ENCODE measurements around the gene ENKUR. TPM values are rescaled to one million over a fixed set of nuclear protein-coding genes. Genes with fewer than 3 reads are reported as not detected.

The ENKUR gene
- total RNA-seq, 1 experiment from 2014 or later, result 0.17 TPM

DNA sequence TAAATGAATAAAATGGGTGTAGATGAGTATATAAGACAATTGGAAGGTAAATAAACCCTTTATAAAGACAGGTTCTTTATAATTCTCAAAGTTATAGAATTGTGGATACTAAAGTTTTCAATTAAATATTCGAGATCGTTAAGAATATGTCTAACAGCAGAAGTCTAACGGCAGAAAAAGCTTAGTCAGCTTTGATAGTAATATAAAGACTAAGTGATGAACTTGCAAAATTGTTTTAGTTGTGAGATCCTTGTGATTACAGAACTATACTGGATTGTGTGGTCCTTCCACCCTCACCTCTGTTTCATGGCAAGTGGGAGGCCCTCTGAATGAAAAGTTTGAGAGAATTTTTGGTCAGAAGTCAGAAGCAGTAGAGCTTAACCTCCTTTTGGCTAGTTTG lies 2.7 kb upstream of the ENKUR start:
- TF ChIP-seq EZH2 (IDR thresholded peaks at IDR 0.05; ENCODE audit: borderline replicate concordance, low read depth, low read length, poor library complexity, severe bottlenecking) (no peak), CTCF (conservative IDR thresholded peaks at IDR 0.05; ENCODE audit: low read depth, low read length) (no peak)
- ChIA-PET POLR2A (ENCODE audit: low non-redundant PET) (no interaction called here), CTCF (no interaction called here)
- no peaks in the 10 kb centered on the region for H3K9me3 ChIP-seq (ENCODE audit: low read depth, low read length, poor library complexity, severe bottlenecking)
- H3K27me3 ChIP-seq (replicated peaks; ENCODE audit: insufficient read depth, low read depth, low read length, poor library complexity), result no peaks in the 10 kb centered on the region
- no peak overlapping the region for H3K4me3 ChIP-seq (ENCODE audit: low read depth, low read length, poor library complexity, severe bottlenecking)
- no peak for DNase-seq (ENCODE audit: low spot score)
- peaks cover 6% of the 10 kb centered on the region for H3K4me1 ChIP-seq (ENCODE audit: insufficient read depth, low read length, poor library complexity, severe bottlenecking)
- H3K27ac ChIP-seq (ENCODE audit: low read depth, low read length, poor library complexity, severe bottlenecking), result no peak overlapping the region
- intact Hi-C loops (cut with micrococcal nuclease; ENCODE audit: unreplicated experiment), result loop anchor here (10.0 kb wide), 1 partner anchor 164 kb away; no protein-coding TSS in a partner anchor
- no peaks in the 10 kb centered on the region for H3K36me3 ChIP-seq (ENCODE audit: insufficient read depth, low read length, poor library complexity, severe bottlenecking)
- BruUV-seq (replicated peaks), result no TSS peak

GRCh38 chr10:25017661-25018060 lies 1.7 kb upstream of the ENKUR start:
- H3K27ac ChIP-seq (ENCODE audit: low read depth, low read length, poor library complexity, severe bottlenecking), result no peak overlapping the region
- BruUV-seq (replicated peaks), result no TSS peak
- peaks cover 6% of the 10 kb centered on the region for H3K4me1 ChIP-seq (ENCODE audit: insufficient read depth, low read length, poor library complexity, severe bottlenecking)
- DNase-seq (ENCODE audit: low spot score), result peak; percentile 10
- intact Hi-C loops (cut with micrococcal nuclease; ENCODE audit: unreplicated experiment), result loop anchor here (10.0 kb wide), 1 partner anchor 163 kb away; no protein-coding TSS in a partner anchor
- H3K9me3 ChIP-seq (ENCODE audit: low read depth, low read length, poor library complexity, severe bottlenecking), result no peaks in the 10 kb centered on the region
- H3K36me3 ChIP-seq (ENCODE audit: insufficient read depth, low read length, poor library complexity, severe bottlenecking), result no peaks in the 10 kb centered on the region
- no peak for TF ChIP-seq CTCF (conservative IDR thresholded peaks at IDR 0.05; ENCODE audit: low read depth, low read length)
- TF ChIP-seq EZH2 (IDR thresholded peaks at IDR 0.05; ENCODE audit: borderline replicate concordance, low read depth, low read length, poor library complexity, severe bottlenecking), result no peak
- H3K4me3 ChIP-seq (ENCODE audit: low read depth, low read length, poor library complexity, severe bottlenecking), result peak overlapping the region; percentile 51
- no peaks in the 10 kb centered on the region for H3K27me3 ChIP-seq (replicated peaks; ENCODE audit: insufficient read depth, low read depth, low read length, poor library complexity)
- ChIA-PET POLR2A (ENCODE audit: low non-redundant PET) (interaction anchor here (0.5 kb wide), 1 partner anchor 169 kb away, joined by 3 read pairs; no protein-coding TSS in a partner anchor), CTCF (no interaction called here)

GRCh38 chr10:25017154-25017590 lies 1.2 kb upstream of the ENKUR start:
- TSS peak; percentile 81 for BruUV-seq (replicated peaks)
- intact Hi-C loops (cut with micrococcal nuclease; ENCODE audit: unreplicated experiment), result loop anchor here (10.0 kb wide), 1 partner anchor 162 kb away; no protein-coding TSS in a partner anchor

More at GRCh38 chr10:25017154-25017590, 1.2 kb upstream of the ENKUR start:
- DNase-seq (ENCODE audit: low spot score), result no peak
- ChIA-PET CTCF (no interaction called here), POLR2A (ENCODE audit: low non-redundant PET) (interaction anchor here (0.5 kb wide), 1 partner anchor 168 kb away, joined by 3 read pairs; no protein-coding TSS in a partner anchor)
- TF ChIP-seq CTCF (conservative IDR thresholded peaks at IDR 0.05; ENCODE audit: low read depth, low read length) (no peak), EZH2 (IDR thresholded peaks at IDR 0.05; ENCODE audit: borderline replicate concordance, low read depth, low read length, poor library complexity, severe bottlenecking) (no peak)
- Histone ChIP-seq H3K9me3 (ENCODE audit: low read depth, low read length, poor library complexity, severe bottlenecking) (no peaks in the 10 kb centered on the region), H3K4me1 (ENCODE audit: insufficient read depth, low read length, poor library complexity, severe bottlenecking) (peaks cover 6% of the 10 kb centered on the region), H3K36me3 (ENCODE audit: insufficient read depth, low read length, poor library complexity, severe bottlenecking) (no peaks in the 10 kb centered on the region), H3K27me3 (replicated peaks; ENCODE audit: insufficient read depth, low read depth, low read length, poor library complexity) (no peaks in the 10 kb centered on the region), H3K4me3 (ENCODE audit: low read depth, low read length, poor library complexity, severe bottlenecking) (peak overlapping the region; percentile 51), H3K27ac (ENCODE audit: low read depth, low read length, poor library complexity, severe bottlenecking) (peak overlapping the region; percentile 82)

Measured in A673 (cell line).